Suprapubic skin (tissue), 4 donors: Measurements from ENCODE around the gene SERINC5. TPM values are rescaled to one million over a fixed set of nuclear protein-coding genes. Genes with fewer than 3 reads are reported as not detected.
"Not testable (repeated sequence)": the region's sequence is repeated elsewhere in the genome, so short reads cannot be mapped to it uniquely, and the experiment has no call there.

ENCODE experiments used
- DNase-seq, 2 donors: peaks; one replicate each; pipeline ENCODE4 v3.0.0-alpha.2; 2019; ENCODE audit warnings: low spot score in 2 of 2
- H3K27ac ChIP-seq: fragments of 200-600 bp; sonication (generic); one replicate; pipeline ENCODE4 v1.5.1; 2019
- H3K27me3 ChIP-seq: fragments of 200-600 bp; sonication (generic); one replicate; pipeline ENCODE4 v1.5.1; 2019
- H3K36me3 ChIP-seq: fragments of 200-600 bp; sonication (generic); one replicate; pipeline ENCODE4 v1.5.1; 2019
- H3K4me1 ChIP-seq: fragments of 200-600 bp; sonication (generic); one replicate; pipeline ENCODE4 v1.5.1; 2019
- H3K4me3 ChIP-seq: fragments of 200-600 bp; sonication (generic); one replicate; pipeline ENCODE4 v1.5.1; 2019; ENCODE audit warnings: mild to moderate bottlenecking
- H3K9me3 ChIP-seq: fragments of 200-600 bp; sonication (generic); one replicate; pipeline ENCODE4 v1.5.1; 2019
- CTCF ChIP-seq, 2 donors: fragments of 200-600 bp in 1 of 2; fragments of 450-650 bp in 1 of 2; sonication (generic) in 1 of 2; IDR thresholded peaks; one replicate each; pipeline ENCODE4 v1.5.1; 2016 to 2019; ENCODE audit warnings: antibody characterized with exemption in 2 of 2, mild to moderate bottlenecking in 1 of 2, moderate library complexity in 1 of 2
- EP300 ChIP-seq: sonication (generic); formaldehyde crosslinking; IDR thresholded peaks from one replicate; pipeline ENCODE4 v1.6.1; 2017; ENCODE audit warnings: antibody characterized with exemption
- POLR2A ChIP-seq, 2 donors: fragments of 450-650 bp; IDR thresholded peaks; one replicate each; pipeline ENCODE4 v1.6.1; 2017; ENCODE audit warnings: antibody characterized with exemption in 2 of 2, mild to moderate bottlenecking in 2 of 2, moderate library complexity in 2 of 2
- POLR2AphosphoS5 ChIP-seq, 3 donors: sonication (generic); formaldehyde crosslinking; IDR thresholded peaks; one replicate each; pipeline ENCODE4 v1.6.1; 2017; ENCODE audit warnings: antibody characterized with exemption in 3 of 3
- WGBS: methylation state at CpG from one replicate; pipeline ENCODE4 v1.1.5; 2018; 5-methylcytosine and 5-hydroxymethylcytosine counted together
- total RNA-seq, 4 donors: library from RNA; depleted of rRNA; stranded (reverse); fragments of >200 nt; gene quantifications; one replicate each; pipeline ENCODE4 v1.1.0, GENCODE V29; 2016

The SERINC5 gene
- total RNA-seq, 4 donors from 2014 or later = 53.8 to 68.8 (median 62.5) TPM

DNA sequence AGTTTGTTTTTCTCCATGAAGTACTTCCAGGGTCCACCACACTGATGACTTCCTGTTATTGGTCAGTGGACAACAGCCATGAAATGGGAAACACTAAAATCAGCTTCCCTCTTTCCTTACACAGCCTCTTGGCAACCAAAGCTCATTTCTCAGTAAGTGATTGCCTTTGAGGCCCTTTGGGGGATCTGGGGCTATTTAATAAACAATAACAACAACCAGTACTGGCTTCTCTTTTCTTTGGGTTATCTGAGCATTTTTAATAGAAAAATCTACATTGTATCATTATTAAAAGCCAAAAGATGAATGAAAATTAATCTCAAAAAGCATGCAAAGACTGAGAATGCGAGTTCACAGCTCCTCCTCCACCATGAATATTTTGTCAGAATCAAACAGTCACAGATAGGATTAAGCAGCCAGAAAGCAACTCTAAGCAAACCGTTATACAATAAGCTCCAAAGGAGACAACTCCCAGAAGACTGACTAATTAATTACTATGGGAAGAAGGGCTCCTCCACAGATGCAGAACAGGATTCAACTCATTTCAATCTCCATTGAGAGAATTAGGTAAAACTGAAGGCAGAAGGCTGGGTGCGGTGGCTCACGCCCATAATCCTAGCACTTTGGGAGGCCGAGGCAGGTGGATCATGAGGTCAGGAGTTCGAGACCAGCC lies 68.3 kb downstream of the SERINC5 start:
- H3K27ac ChIP-seq = peak overlapping the region; percentile 42

GRCh38 chr5:80185535-80185934 lies 70.3 kb downstream of the SERINC5 start:
- H3K4me3 ChIP-seq, DNase-seq, H3K27me3 ChIP-seq, H3K36me3 ChIP-seq, H3K9me3 ChIP-seq, H3K27ac ChIP-seq: not testable (repeated sequence)
- H3K4me1 ChIP-seq = peaks cover 57% of the 10 kb centered on the region
- WGBS = 90% methylated on average over 9 of the region's 9 CpGs

More for the DNA sequence above, 68.3 kb downstream of the SERINC5 start:
- DNase-seq = no peak
- H3K4me1 ChIP-seq = peaks cover 61% of the 10 kb centered on the region
- H3K4me3 ChIP-seq = no peak overlapping the region
- H3K9me3 ChIP-seq = no peaks in the 10 kb centered on the region
- no peaks in the 10 kb centered on the region for H3K36me3 ChIP-seq
- no peaks in the 10 kb centered on the region for H3K27me3 ChIP-seq
- TF ChIP-seq POLR2A (IDR thresholded peaks at IDR 0.05) (no peak), EP300 (no peak), CTCF (IDR thresholded peaks at IDR 0.05) (no peak), POLR2AphosphoS5 (IDR thresholded peaks at IDR 0.05) (no peak)
- WGBS = 72% methylated on average over 6 of the region's 6 CpGs

GRCh38 chr5:80185095-80185494 lies 70.8 kb downstream of the SERINC5 start:
- Histone ChIP-seq H3K4me3 (no peak overlapping the region), H3K9me3 (no peaks in the 10 kb centered on the region), H3K36me3 (no peaks in the 10 kb centered on the region), H3K27ac (peak overlapping the region; percentile 10), H3K27me3 (no peaks in the 10 kb centered on the region), H3K4me1 (peaks cover 57% of the 10 kb centered on the region)
- WGBS = 93% methylated on average over 6 of the region's 6 CpGs
- DNase-seq = no peak
- no peak for TF ChIP-seq POLR2AphosphoS5 (IDR thresholded peaks at IDR 0.05)
- TF ChIP-seq CTCF (IDR thresholded peaks at IDR 0.05) = no peak
- TF ChIP-seq EP300 = no peak
- TF ChIP-seq POLR2A (IDR thresholded peaks at IDR 0.05) = no peak

DNA sequence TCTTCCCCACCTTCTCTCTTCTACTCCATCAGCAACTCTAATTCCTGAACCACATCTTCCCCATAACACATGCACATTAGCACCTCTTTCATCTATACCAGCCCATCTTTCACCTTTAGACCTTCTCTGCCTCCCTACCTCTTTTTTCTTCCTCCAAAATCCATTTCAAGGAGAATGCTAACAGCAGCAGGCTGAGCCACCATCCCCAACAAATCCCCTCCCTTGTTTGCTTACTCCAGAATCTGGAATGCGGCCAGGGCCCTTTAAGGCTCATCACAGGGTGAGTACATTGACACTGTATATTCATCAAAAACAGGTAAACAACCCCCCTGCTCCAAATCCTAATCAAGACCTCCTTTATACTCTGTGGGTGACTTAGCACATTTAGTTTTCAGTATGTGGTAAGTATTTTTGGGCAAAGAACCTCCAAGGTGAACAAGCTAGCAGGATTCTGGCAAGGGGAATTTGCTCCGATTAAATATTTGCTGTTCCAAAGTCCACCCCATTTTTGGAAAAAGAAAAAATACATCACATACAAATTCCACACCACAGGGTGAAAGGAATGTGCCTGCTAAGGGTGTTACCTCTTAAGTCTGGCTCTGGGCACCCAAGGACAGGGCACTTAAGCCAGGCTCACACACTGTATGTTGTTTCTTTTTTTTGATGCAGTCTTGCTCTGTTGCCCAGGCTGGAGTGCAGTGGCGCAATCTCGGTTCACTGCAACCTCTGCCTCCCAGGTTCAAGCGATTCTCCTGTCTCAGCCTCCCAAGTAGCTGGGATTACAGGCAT lies 71.4 kb downstream of the SERINC5 start:
- 78% methylated on average over 5 of the region's 5 CpGs for WGBS

GRCh38 chr5:80183728-80184234 lies 72.1 kb downstream of the SERINC5 start:
- DNase-seq, H3K36me3 ChIP-seq, H3K4me3 ChIP-seq, H3K9me3 ChIP-seq, H3K27me3 ChIP-seq, H3K27ac ChIP-seq: not testable (repeated sequence)
- 80% methylated on average over 10 of the region's 10 CpGs for WGBS
- peaks cover 57% of the 10 kb centered on the region for H3K4me1 ChIP-seq

More for the DNA sequence above, 71.4 kb downstream of the SERINC5 start:
- DNase-seq = no peak
- Histone ChIP-seq H3K9me3 (no peaks in the 10 kb centered on the region), H3K4me1 (peaks cover 57% of the 10 kb centered on the region), H3K4me3 (no peak overlapping the region), H3K27ac (peak overlapping the region; percentile 10), H3K36me3 (no peaks in the 10 kb centered on the region), H3K27me3 (no peaks in the 10 kb centered on the region)
- TF ChIP-seq EP300 (no peak), CTCF (IDR thresholded peaks at IDR 0.05) (no peak), POLR2AphosphoS5 (IDR thresholded peaks at IDR 0.05) (no peak), POLR2A (IDR thresholded peaks at IDR 0.05) (no peak)
